GM18873 (cell line): ENCODE results near the gene ESCO1.
"Not testable (repeated sequence)": the region's sequence is repeated elsewhere in the genome, so short reads cannot be mapped to it uniquely, and the experiment has no call there.

Experiments
- ATAC-seq: cut with Tn5 transposase; IDR thresholded peaks from one replicate; pipeline ENCODE4 v1.9.1; 2021; ENCODE audit warnings: mild to moderate bottlenecking, moderate library complexity, moderate number of reproducible peaks; ENCODE audit not compliant: unreplicated experiment, low FRiP score

The ESCO1 gene, protein sequence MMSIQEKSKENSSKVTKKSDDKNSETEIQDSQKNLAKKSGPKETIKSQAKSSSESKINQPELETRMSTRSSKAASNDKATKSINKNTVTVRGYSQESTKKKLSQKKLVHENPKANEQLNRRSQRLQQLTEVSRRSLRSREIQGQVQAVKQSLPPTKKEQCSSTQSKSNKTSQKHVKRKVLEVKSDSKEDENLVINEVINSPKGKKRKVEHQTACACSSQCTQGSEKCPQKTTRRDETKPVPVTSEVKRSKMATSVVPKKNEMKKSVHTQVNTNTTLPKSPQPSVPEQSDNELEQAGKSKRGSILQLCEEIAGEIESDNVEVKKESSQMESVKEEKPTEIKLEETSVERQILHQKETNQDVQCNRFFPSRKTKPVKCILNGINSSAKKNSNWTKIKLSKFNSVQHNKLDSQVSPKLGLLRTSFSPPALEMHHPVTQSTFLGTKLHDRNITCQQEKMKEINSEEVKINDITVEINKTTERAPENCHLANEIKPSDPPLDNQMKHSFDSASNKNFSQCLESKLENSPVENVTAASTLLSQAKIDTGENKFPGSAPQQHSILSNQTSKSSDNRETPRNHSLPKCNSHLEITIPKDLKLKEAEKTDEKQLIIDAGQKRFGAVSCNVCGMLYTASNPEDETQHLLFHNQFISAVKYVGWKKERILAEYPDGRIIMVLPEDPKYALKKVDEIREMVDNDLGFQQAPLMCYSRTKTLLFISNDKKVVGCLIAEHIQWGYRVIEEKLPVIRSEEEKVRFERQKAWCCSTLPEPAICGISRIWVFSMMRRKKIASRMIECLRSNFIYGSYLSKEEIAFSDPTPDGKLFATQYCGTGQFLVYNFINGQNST

GRCh38 chr18:21600526-21601410, at the start of gene ESCO1:
Gene ESCO1 (minus strand): TSS chr18:21600704. CDS start chr18:21574843, 25,861 bp downstream.
- ATAC-seq: peak; percentile 89

DNA sequence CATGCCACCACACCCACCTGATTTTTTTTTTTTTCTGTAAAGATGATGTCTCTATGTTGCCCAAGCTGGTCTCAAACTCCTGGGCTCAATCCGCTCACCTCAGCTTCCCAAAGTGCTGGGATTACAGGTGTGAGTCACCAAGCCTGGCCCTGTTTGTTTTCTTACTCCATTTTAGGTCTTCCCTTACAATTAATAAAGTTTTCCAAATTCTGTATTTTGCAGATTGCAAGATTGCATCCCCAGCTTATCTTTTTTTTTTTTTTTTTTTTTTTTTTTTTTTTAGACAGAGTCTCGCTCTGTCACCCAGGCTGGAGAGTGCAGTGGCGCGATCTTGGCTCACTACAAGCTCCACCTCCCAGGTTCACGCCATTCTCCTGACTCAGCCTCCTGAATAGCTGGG, 39.9 kb upstream of the ESCO1 start:
- not testable (repeated sequence) for ATAC-seq

DNA sequence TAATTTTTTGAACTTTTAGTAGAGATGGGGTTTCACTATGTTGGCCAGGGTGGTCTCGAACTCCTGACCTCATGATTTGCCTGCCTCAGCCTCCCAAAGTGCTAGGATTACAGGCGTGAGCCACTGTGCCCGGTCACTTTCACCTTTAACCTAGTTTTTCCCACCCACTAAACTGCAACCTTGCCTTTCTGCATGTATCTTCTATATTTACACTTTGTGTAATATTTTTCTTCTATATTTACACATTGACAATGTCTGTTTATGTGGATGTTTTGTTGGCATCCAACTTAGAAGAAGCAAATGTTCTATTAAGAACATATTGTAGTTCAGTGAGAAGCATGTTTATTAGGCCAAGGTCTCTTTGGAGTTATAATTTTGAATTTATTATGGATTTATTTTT, 38.3 kb upstream of the ESCO1 start:
- no peak for ATAC-seq

DNA sequence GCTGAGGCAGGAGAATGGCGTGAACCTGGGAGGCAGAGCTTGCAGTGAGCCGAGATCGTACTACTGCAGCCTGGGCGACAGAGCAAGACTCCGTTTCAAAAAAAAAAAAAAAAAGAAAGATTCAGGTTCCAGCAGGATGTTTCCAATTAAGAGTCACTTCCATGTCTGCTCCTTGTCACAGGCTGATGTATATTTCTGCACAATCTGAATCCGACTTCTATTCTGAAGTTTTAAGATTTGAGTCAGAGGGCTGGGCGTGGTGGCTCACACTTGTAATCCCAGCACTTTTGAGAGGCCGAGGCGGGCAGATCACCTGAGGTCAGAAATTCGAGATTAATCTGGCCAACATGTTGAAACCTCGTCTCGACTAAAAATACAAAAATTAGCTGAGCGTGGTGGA, 36.3 kb upstream of the ESCO1 start:
- ATAC-seq: no peak

DNA sequence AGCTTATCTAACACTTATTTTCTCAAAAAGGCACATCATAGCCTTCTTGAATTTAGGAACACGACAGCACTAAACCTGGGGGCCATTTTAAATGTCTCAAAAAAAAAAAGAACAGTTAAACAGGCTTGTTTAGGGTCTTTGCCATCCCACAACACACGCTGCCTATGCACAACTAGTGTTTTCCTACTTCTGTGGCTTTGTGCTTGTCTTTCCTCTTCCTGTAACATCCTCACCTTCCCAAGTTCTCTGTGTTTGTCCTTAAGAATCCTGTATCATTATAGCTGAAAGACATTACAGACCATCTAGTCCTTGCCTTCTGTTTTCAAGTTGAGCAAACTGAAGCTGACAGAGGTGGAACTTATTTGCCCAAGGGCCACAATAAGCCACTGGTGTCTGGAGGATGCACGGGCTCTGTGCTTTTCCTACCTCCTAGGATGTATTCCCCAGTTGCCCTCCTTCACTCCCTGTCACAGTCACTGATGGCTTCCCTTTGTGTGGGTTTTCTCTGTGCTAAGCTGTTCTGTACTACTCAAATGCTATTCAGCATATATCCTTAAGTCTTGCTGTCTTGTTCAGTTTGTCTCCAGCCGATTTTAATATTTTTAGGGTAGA, 34.2 kb upstream of the ESCO1 start:
- no peak for ATAC-seq

GRCh38 chr18:21632393-21632792, 31.9 kb upstream of the ESCO1 start:
- ATAC-seq: no peak

- peak; percentile 93 for ATAC-seq
Observed at GRCh38 chr18:21629089-21629832, 28.8 kb upstream of the ESCO1 start.

- not testable (repeated sequence) for ATAC-seq
Observed at GRCh38 chr18:21621640-21622039, 21.1 kb upstream of the ESCO1 start.

DNA sequence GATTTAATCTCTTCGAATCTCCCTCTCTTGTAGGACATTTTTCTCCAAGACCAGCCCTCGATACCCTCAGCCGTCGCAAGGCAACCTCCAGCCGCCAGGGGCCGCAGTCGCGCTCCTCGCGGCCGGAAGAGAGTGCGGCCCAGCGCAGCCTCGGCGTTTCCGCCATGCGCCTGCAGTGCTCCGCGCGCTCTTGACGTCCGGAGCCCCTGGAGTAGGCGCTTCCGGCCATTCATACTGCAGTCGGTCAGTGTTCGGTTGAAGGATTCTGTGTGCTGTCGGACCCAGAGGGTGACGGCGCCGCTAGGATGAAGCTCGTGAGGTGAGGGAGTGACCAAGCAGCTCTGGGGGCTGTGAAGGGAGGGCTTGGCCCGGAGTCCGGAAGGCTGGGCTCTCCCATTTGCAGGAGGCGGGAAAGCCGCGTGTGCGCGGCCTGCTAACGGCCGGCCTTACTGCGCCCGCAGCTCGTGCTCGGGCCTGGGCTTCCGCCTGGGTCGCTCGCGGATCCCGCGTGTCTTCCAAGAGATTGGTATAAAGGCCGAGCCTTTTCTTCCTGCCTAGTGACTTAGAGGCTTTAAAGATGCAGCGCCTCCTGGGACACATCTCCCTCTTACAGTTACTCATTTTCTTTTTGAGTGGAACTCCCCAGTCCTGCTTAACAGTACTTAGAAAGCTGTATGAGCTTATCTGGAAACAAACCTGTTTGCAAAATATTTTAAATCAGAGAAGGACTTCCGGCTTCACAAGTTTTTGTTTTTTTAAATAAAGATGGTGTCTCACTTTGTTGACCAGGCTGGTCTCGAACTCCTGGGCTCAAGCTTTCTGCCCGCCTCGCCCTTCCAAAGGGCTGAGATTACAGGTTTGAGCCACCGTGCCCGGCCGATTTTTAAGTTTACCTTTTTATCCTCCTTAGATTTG, 11.9 kb upstream of the ESCO1 start, which contains the start of gene SNRPD1:
Gene SNRPD1, plus strand, starts transcription at position 190 of the 915 bp plus-strand sequence. Its CDS starts 116 bp downstream, at position 306.
- ATAC-seq: peak; percentile 89

- ATAC-seq: peak; percentile 2
Observed at GRCh38 chr18:21611401-21612124, 11.1 kb upstream of the ESCO1 start.

GRCh38 chr18:21605213-21605612, 4.7 kb upstream of the ESCO1 start:
- no peak for ATAC-seq

GRCh38 chr18:21604671-21605070, 4.2 kb upstream of the ESCO1 start:
- no peak for ATAC-seq

- ATAC-seq: no peak
Observed at GRCh38 chr18:21602299-21602587, 1.7 kb upstream of the ESCO1 start.

DNA sequence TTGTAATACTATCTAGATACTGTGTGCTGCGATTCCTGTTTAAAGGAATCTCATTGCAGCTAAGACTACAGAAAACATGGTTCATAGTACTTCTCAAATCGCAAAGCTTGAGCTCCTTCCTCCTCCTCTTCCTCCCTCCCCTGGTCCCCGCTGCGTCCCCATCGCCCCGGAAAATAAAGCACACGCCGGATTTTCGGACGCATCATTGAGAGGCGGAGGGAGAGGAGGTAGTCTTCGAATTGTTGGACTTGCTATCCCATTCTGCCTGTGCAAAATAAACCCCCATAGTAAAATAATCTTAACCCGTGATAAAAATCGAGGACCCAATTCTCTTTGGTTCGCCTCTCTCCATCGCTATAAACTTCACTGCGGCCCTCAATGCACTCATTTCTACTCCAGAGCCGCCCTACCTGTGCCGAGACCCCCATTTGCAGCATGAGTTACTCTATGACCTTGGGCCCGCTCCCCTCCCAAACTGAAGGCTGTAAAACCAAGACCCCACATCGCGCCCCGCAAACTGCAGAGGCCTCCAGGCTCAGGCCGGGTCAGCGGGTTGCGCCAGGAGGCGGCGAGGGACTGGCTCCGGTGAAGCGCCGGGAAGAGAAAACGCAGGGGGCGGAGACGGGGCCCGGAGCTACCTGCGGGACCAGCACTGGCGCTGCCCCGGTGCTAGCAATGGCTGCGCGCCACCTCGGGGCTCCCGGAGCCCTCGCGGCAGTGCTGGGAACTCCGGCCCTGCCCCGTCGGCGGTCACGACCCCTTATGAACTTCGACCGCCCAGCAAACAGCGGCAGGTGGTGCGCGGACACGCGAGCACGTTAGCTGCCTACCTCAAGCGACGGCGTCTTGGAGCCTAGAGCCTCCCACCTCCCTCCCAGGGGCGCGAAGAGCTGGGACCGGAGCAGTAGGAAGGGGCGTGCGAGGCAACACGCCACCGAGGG, 649 bp downstream of the ESCO1 start:
- ATAC-seq: peak; percentile 39

GRCh38 chr18:21598726-21599584, 1.5 kb downstream of the ESCO1 start:
- no peak for ATAC-seq

GRCh38 chr18:21597620-21598019, 2.9 kb downstream of the ESCO1 start:
- ATAC-seq: no peak
